ENCODE data around the gene GNAL.
A peak's percentile ranks its signal among the peaks of the same experiment; 100 is the strongest.

GNAL gene

GRCh38 chr18:11724781-11725180 is 35.7 kb downstream of the GNAL start:
- no peak for DNase-seq (ENCODE audit: low spot score)

GRCh38 chr18:11726556-11726955 is 37.5 kb downstream of the GNAL start:
- no peak for DNase-seq (ENCODE audit: low spot score)

GRCh38 chr18:11728249-11728648 is 39.2 kb downstream of the GNAL start:
- DNase-seq (ENCODE audit: low spot score), result peak; percentile 36

GRCh38 chr18:11729556-11729955 is 40.5 kb downstream of the GNAL start:
- DNase-seq (ENCODE audit: low spot score), result no peak

GRCh38 chr18:11733031-11733430 is 44.0 kb downstream of the GNAL start:
- peak; percentile 72 for DNase-seq (ENCODE audit: low spot score)

GRCh38 chr18:11736656-11737055 is 47.6 kb downstream of the GNAL start:
- DNase-seq (ENCODE audit: low spot score), result no peak

- DNase-seq (ENCODE audit: low spot score), result no peak
Observed at GRCh38 chr18:11739893-11740292, 50.8 kb downstream of the GNAL start.

- no peak for DNase-seq (ENCODE audit: low spot score)
Observed at GRCh38 chr18:11740461-11740860, 51.4 kb downstream of the GNAL start.

- peak; percentile 37 for DNase-seq (ENCODE audit: low spot score)
Observed at GRCh38 chr18:11741505-11742145, 52.6 kb downstream of the GNAL start.

GRCh38 chr18:11745521-11745920 is 56.5 kb downstream of the GNAL start:
- no peak for DNase-seq (ENCODE audit: low spot score)

GRCh38 chr18:11747286-11747685 is 58.2 kb downstream of the GNAL start:
- DNase-seq (ENCODE audit: low spot score), result no peak

- no peak for DNase-seq (ENCODE audit: low spot score)
Observed at GRCh38 chr18:11747731-11748130, 58.7 kb downstream of the GNAL start.

- DNase-seq (ENCODE audit: low spot score), result no peak
Observed at GRCh38 chr18:11749305-11749704, 60.2 kb downstream of the GNAL start.

- no peak for DNase-seq (ENCODE audit: low spot score)
Observed at GRCh38 chr18:11750171-11750570, 61.1 kb downstream of the GNAL start.

- DNase-seq (ENCODE audit: low spot score), result no peak
Observed at GRCh38 chr18:11750581-11751310, 61.7 kb downstream of the GNAL start.

- DNase-seq (ENCODE audit: low spot score), result no peak
Observed at GRCh38 chr18:11751341-11752115, 62.5 kb downstream of the GNAL start.

GRCh38 chr18:11752116-11752911 is 63.2 kb downstream of the GNAL start:
- peak; percentile 54 for DNase-seq (ENCODE audit: low spot score)

GRCh38 chr18:11754979-11755378 is 65.9 kb downstream of the GNAL start:
- DNase-seq (ENCODE audit: low spot score), result no peak

- DNase-seq (ENCODE audit: low spot score), result no peak
Observed at GRCh38 chr18:11757084-11757590, 68.1 kb downstream of the GNAL start.

GRCh38 chr18:11759456-11759855 is 70.4 kb downstream of the GNAL start:
- no peak for DNase-seq (ENCODE audit: low spot score)

GRCh38 chr18:11760498-11761167 is 71.6 kb downstream of the GNAL start:
- DNase-seq (ENCODE audit: low spot score), result no peak

Measured in kidney tubule cell (primary cell).